GM12878 (cell line): ENCODE data around the gene LSM2. TPM values are rescaled to one million over a fixed set of nuclear protein-coding genes. Genes with fewer than 3 reads are reported as not detected.

Experiments used
- ATAC-seq: fragments of 200-7000 bp; cut with Tn5 transposase; 3 replicates; pipeline ENCODE4 v1.9.1; 2020; ENCODE audit warnings: mild to moderate bottlenecking, moderate library complexity
- BruUV-seq: library from RNA; stranded (reverse); fragments of 400-500 nt; replicated peaks from 2 replicates; lab custom pipeline; 2021; lab: Mats Ljungman, UMichigan
- CTCF ChIA-PET: fragments of 300-600 bp; sonication (Branson Sonifier 250); formaldehyde crosslinking; extraction: SDS; loops from one replicate; lab custom pipeline; 2021; ENCODE audit warnings: inconsistent platforms; lab: Yijun Ruan, JAX
- POLR2A ChIA-PET: fragments of 350-600 bp; formaldehyde crosslinking; extraction: SDS; loops from one replicate; lab custom pipeline; 2021; ENCODE audit warnings: inconsistent platforms; lab: Charles Lee
- RAD21 ChIA-PET: fragments of 300-600 bp; sonication (Branson Sonifier 250); formaldehyde crosslinking; loops from one replicate; lab custom pipeline; 2023; ENCODE audit warnings: antibody characterized with exemption; ENCODE audit not compliant: unreplicated experiment; lab: Charles Lee
- SMC1A ChIA-PET: fragments of 300-600 bp; sonication (Branson Sonifier 250); formaldehyde crosslinking; loops from one replicate; lab custom pipeline; 2023; ENCODE audit not compliant: unreplicated experiment, uncharacterized antibody; lab: Charles Lee
- DNase-seq: peaks from one replicate; pipeline ENCODE4 v3.0.0-alpha.2; 2011; ENCODE audit warnings: low read depth, low spot score
- FAIRE-seq: peaks from 3 replicates; lab custom pipeline; 2011; peaks lifted over from hg19 to GRCh38; lab: Jason Lieb, UNC
- H2AFZ ChIP-seq: 2 replicates; pipeline ENCODE4 v1.6.0; 2011; ENCODE audit warnings: low read depth, low read length, control low read depth; ENCODE audit not compliant: control insufficient read depth
- H3K27ac ChIP-seq: 2 replicates; pipeline ENCODE4 v1.5.1; 2011; ENCODE audit warnings: control low read depth; ENCODE audit not compliant: control insufficient read depth, insufficient read depth
- H3K27me3 ChIP-seq, 2 experiments: replicated peaks in 1 of 2; 2 replicates each; pipeline versions ENCODE4 v1.6.0 to v1.6.1; 2011; ENCODE audit warnings: low read length in 1 of 2; ENCODE audit not compliant: control insufficient read depth in 2 of 2, insufficient read depth in 2 of 2
- H3K36me3 ChIP-seq, 2 experiments: 2 replicates each; pipeline ENCODE4 v1.5.1; 2011; ENCODE audit warnings: low read length in 1 of 2; ENCODE audit not compliant: control insufficient read depth in 2 of 2, insufficient read depth in 2 of 2
- H3K4me1 ChIP-seq: 2 replicates; pipeline ENCODE4 v1.6.1; 2011; ENCODE audit warnings: mild to moderate bottlenecking, low read length, moderate library complexity, mixed read lengths; ENCODE audit not compliant: control insufficient read depth, insufficient read depth
- H3K4me2 ChIP-seq: 2 replicates; pipeline ENCODE4 v1.6.0; 2011; ENCODE audit warnings: control low read depth; ENCODE audit not compliant: control insufficient read depth, insufficient read depth
- H3K4me3 ChIP-seq: fragments of 200-600 bp; sonication (generic); 2 replicates; pipeline ENCODE4 v1.5.1; 2016
- H3K79me2 ChIP-seq: 2 replicates; pipeline ENCODE4 v1.6.0; 2011; ENCODE audit warnings: low read length; ENCODE audit not compliant: control insufficient read depth, insufficient read depth
- H3K9ac ChIP-seq: 2 replicates; pipeline ENCODE4 v1.8.0; 2011; ENCODE audit warnings: low read length, control low read depth, mixed read lengths; ENCODE audit not compliant: control insufficient read depth, insufficient read depth
- H3K9me3 ChIP-seq: replicated peaks from 3 replicates; pipeline ENCODE4 v1.5.1; 2011; ENCODE audit warnings: mild to moderate bottlenecking, low read length; ENCODE audit not compliant: control insufficient read depth, insufficient read depth
- H4K20me1 ChIP-seq: 2 replicates; pipeline ENCODE4 v1.6.0; 2011; ENCODE audit not compliant: control insufficient read depth, insufficient read depth
- ATF7 ChIP-seq: fragments of 450-650 bp; IDR thresholded peaks from 2 replicates; pipeline ENCODE4 v1.6.1; 2016; ENCODE audit warnings: low read depth, mild to moderate bottlenecking
- CEBPZ ChIP-seq: fragments of 150-350 bp; IDR thresholded peaks from 2 replicates; pipeline ENCODE4 v1.6.1; 2016; ENCODE audit warnings: low read depth, low read length
- CREB1 ChIP-seq: IDR thresholded peaks from 2 replicates; pipeline ENCODE4 v1.6.1; 2012; ENCODE audit warnings: low read depth, mild to moderate bottlenecking, inconsistent platforms
- CREM ChIP-seq: IDR thresholded peaks from 2 replicates; pipeline ENCODE4 v1.6.1; 2014; ENCODE audit warnings: antibody characterized with exemption, low read depth
- CTCF ChIP-seq, 3 experiments: IDR thresholded peaks in 2 of 3; conservative IDR thresholded peaks in 1 of 3; 2 replicates each; pipeline ENCODE4 v1.5.1; 2011; ENCODE audit warnings: low read depth in 3 of 3, low read length in 3 of 3, mild to moderate bottlenecking in 3 of 3, control low read depth in 2 of 3, moderate library complexity in 2 of 3, inconsistent platforms in 1 of 3, mixed read lengths in 1 of 3; ENCODE audit not compliant: control insufficient read depth in 2 of 3, insufficient read depth in 1 of 3; ENCODE audit errors: extremely low read depth in 1 of 3
- DPF2 ChIP-seq: fragments of 450-650 bp; IDR thresholded peaks from 2 replicates; pipeline ENCODE4 v1.6.1; 2017; ENCODE audit warnings: mild to moderate bottlenecking
- EED ChIP-seq: sonication (generic); IDR thresholded peaks from 2 replicates; pipeline ENCODE4 v1.6.1; 2016; ENCODE audit warnings: antibody characterized with exemption, low read depth
- HCFC1 ChIP-seq: fragments of 150-350 bp; IDR thresholded peaks from 2 replicates; pipeline ENCODE4 v1.6.1; 2014; ENCODE audit warnings: low read length
- IKZF1 ChIP-seq: fragments of 450-650 bp; conservative IDR thresholded peaks from 2 replicates; pipeline ENCODE4 v1.6.1; 2017; ENCODE audit warnings: antibody characterized with exemption, mild to moderate bottlenecking
- IKZF2 ChIP-seq, 2 experiments: fragments of 450-650 bp; IDR thresholded peaks; 2 replicates each; pipeline ENCODE4 v1.6.1; 2017; ENCODE audit warnings: mild to moderate bottlenecking in 2 of 2, moderate library complexity in 2 of 2
- JUNB ChIP-seq: IDR thresholded peaks from 2 replicates; pipeline ENCODE4 v1.6.1; 2016; ENCODE audit warnings: antibody characterized with exemption, mild to moderate bottlenecking
- MEF2A ChIP-seq: IDR thresholded peaks from 2 replicates; pipeline ENCODE4 v1.6.1; 2011; ENCODE audit warnings: low read depth, mild to moderate bottlenecking, low read length, moderate library complexity; ENCODE audit not compliant: insufficient read depth
- MEF2B ChIP-seq: fragments of 450-650 bp; IDR thresholded peaks from 2 replicates; pipeline ENCODE4 v1.6.1; 2018; ENCODE audit warnings: mild to moderate bottlenecking, moderate library complexity; ENCODE audit not compliant: partially characterized antibody, poor library complexity, severe bottlenecking
- SPI1 ChIP-seq: IDR thresholded peaks from 2 replicates; pipeline ENCODE4 v1.6.1; 2011; ENCODE audit warnings: low read depth, mild to moderate bottlenecking, low read length, moderate library complexity, borderline replicate concordance; ENCODE audit not compliant: insufficient read depth
- YBX1 ChIP-seq: fragments of 450-650 bp; IDR thresholded peaks from 2 replicates; pipeline ENCODE4 v1.6.1; 2016; ENCODE audit warnings: antibody characterized with exemption
- WGBS: methylation state at CpG from one replicate; pipeline ENCODE4 v1.1.6; 2016; ENCODE audit warnings: low lambda C conversion rate; ENCODE audit not compliant: insufficient replicate concordance, insufficient coverage; ENCODE audit errors: missing lambda C conversion rate; 5-methylcytosine and 5-hydroxymethylcytosine counted together
- in situ Hi-C: fragments of 300-500 bp; cut with MboI; formaldehyde crosslinking; loops from 9 replicates; pipeline ENCODE4 v1.14.3; 2018; ENCODE audit warnings: mixed read lengths
- intact Hi-C: fragments of 100-400 bp; cut with micrococcal nuclease; formaldehyde crosslinking; loops from one replicate; pipeline ENCODE4 v1.14.2; 2022; ENCODE audit not compliant: unreplicated experiment
- polyA plus RNA-seq, 11 experiments: library from polyadenylated mRNA; depleted of rRNA in 4 of 11; unstranded in 6 of 11; stranded (reverse) in 5 of 11; fragments of >200 nt; fragmentation: Nextera tagmentation in 4 of 11; fragmentation: Illumina TruSeq in 1 of 11; extraction: Ambion mirVana in 4 of 11; extraction: Trizol in 1 of 11; gene quantifications; 1 replicate in 1 of 11; 2 replicates in 10 of 11; pipeline versions ENCODE4 v1.2.1 to v1.2.3, GENCODE V29; 2011 to 2016; ENCODE audit warnings: inconsistent platforms in 2 of 11, missing spikeins in 2 of 11, low read depth in 1 of 11
- total RNA-seq, 4 experiments: library from RNA; depleted of rRNA in 3 of 4; stranded (reverse); fragments of >200 nt in 3 of 4; fragmentation: Illumina TruSeq in 1 of 4; extraction: Trizol in 1 of 4; gene quantifications; 2 replicates each; pipeline versions ENCODE4 v1.2.1 to v1.2.3, GENCODE V29; 2013 to 2021

LSM2 gene
- total and polyA plus RNA-seq, 10 of the 15 experiments (the other 5 are each of a cell fraction or from before 2014, with no cell fraction given) = 99.1 to 276 (median 153) TPM

GRCh38 chr6:31836474-31837368 is 30.0 kb upstream of the LSM2 start:
- POLR2A ChIA-PET = interaction anchor here (0.6 to 10.9 kb wide), 9 partner anchors 9 to 1096 kb away, joined by 3 to 122 read pairs (median 5); partner anchors contain the start of genes CLIC1, HSPA1B, MSH5 and NEU1
- no peaks in the 10 kb centered on the region for H3K27me3 ChIP-seq
- FAIRE-seq (no peak), DNase-seq (no peak)
- H3K4me1 ChIP-seq = peaks cover 18% of the 10 kb centered on the region
- H3K9me3 ChIP-seq = no peaks in the 10 kb centered on the region
- under 1% methylated on average over 12 of the region's 12 CpGs for WGBS
- peak overlapping the region; percentile 96 for H3K27ac ChIP-seq
- peaks cover 52% of the 10 kb centered on the region for H3K79me2 ChIP-seq
- intact Hi-C loops (no loop called here), in situ Hi-C loops (loop anchor here (10.0 kb wide), 1 partner anchor 292 kb away; the partner anchor contains the start of genes ATP6V1G2, DDX39B and NFKBIL1)
- peak overlapping the region; percentile 30 for H3K4me2 ChIP-seq
- H4K20me1 ChIP-seq = peaks cover 9% of the 10 kb centered on the region
- H3K9ac ChIP-seq = peak overlapping the region; percentile 90
- CTCF ChIA-PET = interaction anchor here (0.6 to 3.3 kb wide), 10 partner anchors 27 to 460 kb away, joined by 3 to 22 read pairs (median 3); partner anchors contain the start of genes CLIC1, LSM2 and NEU1
- H3K4me3 ChIP-seq = peak overlapping the region; percentile 82
- no TSS peak for BruUV-seq
- peaks cover 10 to 24% of the 10 kb centered on the region in 2 experiments for H3K36me3 ChIP-seq
- SMC1A ChIA-PET = interaction anchor here (0.9 to 1.3 kb wide), 4 partner anchors 26 to 295 kb away, joined by 3 to 5 read pairs (median 4); partner anchors contain the start of genes DDX39B and NEU1
- H2AFZ ChIP-seq = no peak overlapping the region
- RAD21 ChIA-PET = interaction anchor here (0.8 to 2.2 kb wide), 5 partner anchors 26 to 98 kb away, joined by 3 to 10 read pairs (median 3); partner anchors contain the start of gene NEU1
- peak; percentile 66 for TF ChIP-seq JUNB
- 0 out of 2 replicates have a peak, but pooled peaks have one; percentile 45 for TF ChIP-seq CREB1
- 0 out of 2 replicates have a peak, but pooled peaks have one; percentile 1 for TF ChIP-seq CREM
- TF ChIP-seq CEBPZ = no peak
- TF ChIP-seq SPI1 = peak; percentile 53; the same call in 1 of the 2 replicates
- 0 out of 2 replicates have a peak, but pooled peaks have one; percentile 20 for TF ChIP-seq EED
- peak; percentile 35 for TF ChIP-seq MEF2B
- peak; percentile 69 for TF ChIP-seq ATF7
- TF ChIP-seq IKZF2 (IDR thresholded peaks at IDR 0.05) = peak in 1 of 2 experiments; percentile 8; a peak in 1 of 4 replicates
- 0 out of 2 replicates have a peak, but pooled peaks have one; percentile 19 for TF ChIP-seq IKZF1
- peak; percentile 72 for TF ChIP-seq MEF2A
- peak in 2 of 3 experiments; percentile 13 to 18; a peak in 2 of 6 replicates for TF ChIP-seq CTCF (IDR thresholded peaks at IDR 0.05 in 2 of 3, conservative IDR thresholded peaks at IDR 0.05 in 1 of 3; ENCODE audit: control insufficient read depth in 2 of 3, extremely low read depth in 1 of 3, insufficient read depth in 1 of 3, low read depth in 3 of 3, low read length in 3 of 3)
- no peak for TF ChIP-seq HCFC1
- TF ChIP-seq YBX1 = no peak
- TF ChIP-seq DPF2 = 0 out of 2 replicates have a peak, but pooled peaks have one; percentile 5
- TF ChIP-seq, all 136 proteins: peak for 12
- ATAC-seq = peak; percentile 12; the same call in 1 of the 3 replicates
